A549 (cell line): ENCODE results near the gene CDK5R1. TPM values are rescaled to one million over a fixed set of nuclear protein-coding genes. Genes with fewer than 3 reads are reported as not detected.

Experiments
- ATAC-seq, 2 experiments: fragments of 200-7000 bp in 1 of 2; fragments of >200 bp in 1 of 2; cut with Nextera tagmentation in 1 of 2; cut with Tn5 transposase in 1 of 2; 3 replicates each; pipeline versions ENCODE4 v1.8.0 to v1.9.1; 2018 to 2020; ENCODE audit warnings: mild to moderate bottlenecking in 1 of 2, moderate library complexity in 1 of 2
- CTCF ChIA-PET: fragments of 300-600 bp; sonication (Branson Sonifier 250); formaldehyde crosslinking; extraction: SDS; loops from one replicate; lab custom pipeline; 2021; ENCODE audit warnings: antibody characterized with exemption, inconsistent platforms; lab: Yijun Ruan, JAX
- POLR2A ChIA-PET: fragments of 350-600 bp; formaldehyde crosslinking; extraction: SDS; loops from one replicate; lab custom pipeline; 2021; ENCODE audit warnings: antibody characterized with exemption, inconsistent platforms; lab: Yijun Ruan, JAX
- DNase-seq, 2 experiments: peaks; one replicate each; pipeline versions ENCODE4 v3.0.0 to v3.0.0-alpha.2; 2011 to 2016; ENCODE audit warnings: low read depth in 1 of 2, low spot score in 1 of 2
- FAIRE-seq: peaks from 2 replicates; lab custom pipeline; 2011; peaks lifted over from hg19 to GRCh38; lab: Jason Lieb, UNC
- H3K27ac ChIP-seq, 2 experiments: fragments of >200 bp; sonication (Bioruptor Twin); formaldehyde crosslinking; 3 replicates each; pipeline ENCODE4 v1.5.1; 2016 to 2017
- H3K4me1 ChIP-seq: fragments of >200 bp; sonication (Bioruptor Twin); formaldehyde crosslinking; 3 replicates; pipeline ENCODE4 v1.6.1; 2016
- H3K4me2 ChIP-seq: fragments of >200 bp; sonication (Bioruptor Twin); formaldehyde crosslinking; 3 replicates; pipeline ENCODE4 v1.6.1; 2016
- H3K4me3 ChIP-seq: fragments of >200 bp; sonication (Bioruptor Twin); formaldehyde crosslinking; 3 replicates; pipeline ENCODE4 v1.5.1; 2016
- H3K9me3 ChIP-seq: fragments of >200 bp; sonication (Bioruptor Twin); formaldehyde crosslinking; 3 replicates; pipeline ENCODE4 v1.6.1; 2016
- CBX8 ChIP-seq: fragments of 200-600 bp; sonication (generic); IDR thresholded peaks from 2 replicates; pipeline ENCODE4 v1.6.1; 2016
- CEBPB ChIP-seq, 2 experiments: fragments of >200 bp in 1 of 2; sonication (Bioruptor Twin) in 1 of 2; formaldehyde crosslinking in 1 of 2; IDR thresholded peaks; 2 replicates each; pipeline ENCODE4 v1.6.1; 2012 to 2016
- CHD2 ChIP-seq: fragments of 150-350 bp; IDR thresholded peaks from 2 replicates; pipeline ENCODE4 v1.6.1; 2014; ENCODE audit warnings: low read length; ENCODE audit not compliant: partially characterized antibody
- ELK1 ChIP-seq: fragments of 150-350 bp; IDR thresholded peaks from 2 replicates; pipeline ENCODE4 v1.6.1; 2014; ENCODE audit warnings: low read depth, mild to moderate bottlenecking, low read length
- HDAC2 ChIP-seq: fragments of 200-600 bp; sonication (generic); IDR thresholded peaks from 2 replicates; pipeline ENCODE4 v1.6.1; 2016
- HOXA7 ChIP-seq: fragments of 250-450 bp; sonication (Bioruptor Pico); IDR thresholded peaks from 2 replicates; pipeline ENCODE4 v1.5.0; 2020; ENCODE audit warnings: mild to moderate bottlenecking, moderate library complexity
- JUN ChIP-seq, 2 experiments: fragments of >200 bp; sonication (Bioruptor Twin); formaldehyde crosslinking; IDR thresholded peaks; 2 replicates in 1 of 2; 3 replicates in 1 of 2; pipeline ENCODE4 v1.6.1; 2016 to 2017
- MAX ChIP-seq: IDR thresholded peaks from 2 replicates; pipeline ENCODE4 v1.6.1; 2012
- NPAS2 ChIP-seq: fragments of 250-450 bp; sonication (Bioruptor Pico); IDR thresholded peaks from 2 replicates; pipeline ENCODE4 v1.8.0; 2022; ENCODE audit warnings: mild to moderate bottlenecking, moderate library complexity, borderline replicate concordance
- POLR2AphosphoS2 ChIP-seq: conservative IDR thresholded peaks from 2 replicates; pipeline ENCODE4 v1.6.1; 2012; ENCODE audit warnings: low read length, improper control_type of control experiment, inconsistent platforms
- RARB ChIP-seq: fragments of 250-450 bp; sonication (Bioruptor Pico); IDR thresholded peaks from 2 replicates; pipeline ENCODE4 v1.8.0; 2021; ENCODE audit warnings: mild to moderate bottlenecking, moderate library complexity
- TP53 ChIP-seq: fragments of 250-450 bp; sonication (Bioruptor Pico); IDR thresholded peaks from 2 replicates; pipeline ENCODE4 v1.5.0; 2021; ENCODE audit warnings: mild to moderate bottlenecking, moderate library complexity
- ZFP36 ChIP-seq: fragments of 450-650 bp; IDR thresholded peaks from 2 replicates; pipeline ENCODE4 v1.6.1; 2014; ENCODE audit warnings: borderline replicate concordance; ENCODE audit not compliant: partially characterized antibody
- ZNF302 ChIP-seq: fragments of 250-450 bp; sonication (Bioruptor Pico); IDR thresholded peaks from 2 replicates; pipeline ENCODE4 v1.9.0; 2021; ENCODE audit warnings: inconsistent platforms, mild to moderate bottlenecking, moderate library complexity
- WGBS: methylation state at CpG from one replicate; pipeline ENCODE4 v1.1.6; 2017; ENCODE audit errors: missing lambda C conversion rate; 5-methylcytosine and 5-hydroxymethylcytosine counted together
- polyA plus RNA-seq, 4 experiments: library from polyadenylated mRNA; depleted of rRNA in 3 of 4; stranded (reverse); fragments of >200 nt; fragmentation: RNase III in 1 of 4; extraction: RNeasy Plus Mini Kit Qiagen cat#74134 plus additional on column Dnase treatment in 1 of 4; gene quantifications; 2 replicates in 3 of 4; 3 replicates in 1 of 4; pipeline ENCODE4 v1.2.3, GENCODE V29; 2011 to 2017
- small RNA-seq, 6 experiments: library from RNA; depleted of rRNA; stranded (forward); fragments of <200 nt; gene quantifications; one replicate each; pipeline ENCODE3, GENCODE V24; 2012

Gene CDK5R1
- polyA plus RNA-seq, 2 of the 4 experiments (the other 2 are of a cell fraction): 0.93 to 2.8 TPM

GRCh38 chr17:32536736-32537643 is 50.2 kb downstream of the CDK5R1 start:
- WGBS: 67% methylated on average over 8 of the region's 8 CpGs
- TF ChIP-seq TP53 (CRISPR knock-in tag): no peak
- TF ChIP-seq HDAC2: no peak
- no peak for TF ChIP-seq ZFP36
- no peak for TF ChIP-seq ELK1
- TF ChIP-seq RARB (CRISPR knock-in tag): no peak
- TF ChIP-seq NPAS2: no peak
- TF ChIP-seq CBX8: no peak
- no peak for TF ChIP-seq JUN (IDR thresholded peaks at IDR 0.05)
- no peak for TF ChIP-seq POLR2AphosphoS2
- TF ChIP-seq CHD2: no peak
- TF ChIP-seq HOXA7: no peak
- no peak for TF ChIP-seq ZNF302
- no peak for TF ChIP-seq MAX
- no peak for TF ChIP-seq CEBPB (IDR thresholded peaks at IDR 0.05)
- TF ChIP-seq, all 56 proteins: peak for 0
- Histone ChIP-seq H3K4me3 (no peak overlapping the region), H3K4me1 (no peaks in the 10 kb centered on the region), H3K4me2 (no peak overlapping the region), H3K9me3 (no peaks in the 10 kb centered on the region), H3K27ac (no peak overlapping the region)
- no peak for ATAC-seq
- POLR2A ChIA-PET: no interaction called here
- FAIRE-seq: no peak
- CTCF ChIA-PET: interaction anchor here (0.6 to 1.1 kb wide), 3 partner anchors 9 to 11 kb away, joined by 3 to 5 read pairs (median 4); no protein-coding TSS in a partner anchor
- DNase-seq: no peak

Small RNA genes lying within 50 kb of the gene (small RNA-seq; reads per million reads assigned to genes)
- gene RF00019: 0 reads per million in 6 experiments

Other genes starting within 250 kb of the CDK5R1 start
- 2.0 and 3.1 TPM in 2 replicates for gene RHBDL3, start 221.2 kb upstream of the CDK5R1 start, polyA plus RNA-seq (2011; rRNA removed)
- gene RHBDL3, start 221.2 kb upstream of the CDK5R1 start, polyA plus RNA-seq (2017; fragmentation: RNase III; extraction: RNeasy Plus Mini Kit Qiagen cat#74134 plus additional on column Dnase treatment): 4.2 to 6.6 TPM (median 5.9 TPM) in 3 replicates
- gene C17orf75, start 144.8 kb upstream of the CDK5R1 start, polyA plus RNA-seq (2011; rRNA removed): 36.9 and 49.6 TPM in 2 replicates
- 36.3 to 43.8 TPM (median 38.2 TPM) in 3 replicates for gene C17orf75, start 144.8 kb upstream of the CDK5R1 start, polyA plus RNA-seq (2017; fragmentation: RNase III; extraction: RNeasy Plus Mini Kit Qiagen cat#74134 plus additional on column Dnase treatment)
- 292 and 296 TPM in 2 replicates for gene ZNF207, start 136.8 kb upstream of the CDK5R1 start, polyA plus RNA-seq (2011; rRNA removed)
- gene ZNF207, start 136.8 kb upstream of the CDK5R1 start, polyA plus RNA-seq (2017; fragmentation: RNase III; extraction: RNeasy Plus Mini Kit Qiagen cat#74134 plus additional on column Dnase treatment): 188 to 208 TPM (median 188 TPM) in 3 replicates
- 228 and 235 TPM in 2 replicates for gene PSMD11, start 42.5 kb upstream of the CDK5R1 start, polyA plus RNA-seq (2011; rRNA removed)
- gene PSMD11, start 42.5 kb upstream of the CDK5R1 start, polyA plus RNA-seq (2017; fragmentation: RNase III; extraction: RNeasy Plus Mini Kit Qiagen cat#74134 plus additional on column Dnase treatment): 186 to 195 TPM (median 194 TPM) in 3 replicates